ENCODE results near the gene RNF150.

GRCh38 chr4:141080668-141081067 lies 52.6 kb downstream of the RNF150 start:
- TF ChIP-seq, protein P1, sequence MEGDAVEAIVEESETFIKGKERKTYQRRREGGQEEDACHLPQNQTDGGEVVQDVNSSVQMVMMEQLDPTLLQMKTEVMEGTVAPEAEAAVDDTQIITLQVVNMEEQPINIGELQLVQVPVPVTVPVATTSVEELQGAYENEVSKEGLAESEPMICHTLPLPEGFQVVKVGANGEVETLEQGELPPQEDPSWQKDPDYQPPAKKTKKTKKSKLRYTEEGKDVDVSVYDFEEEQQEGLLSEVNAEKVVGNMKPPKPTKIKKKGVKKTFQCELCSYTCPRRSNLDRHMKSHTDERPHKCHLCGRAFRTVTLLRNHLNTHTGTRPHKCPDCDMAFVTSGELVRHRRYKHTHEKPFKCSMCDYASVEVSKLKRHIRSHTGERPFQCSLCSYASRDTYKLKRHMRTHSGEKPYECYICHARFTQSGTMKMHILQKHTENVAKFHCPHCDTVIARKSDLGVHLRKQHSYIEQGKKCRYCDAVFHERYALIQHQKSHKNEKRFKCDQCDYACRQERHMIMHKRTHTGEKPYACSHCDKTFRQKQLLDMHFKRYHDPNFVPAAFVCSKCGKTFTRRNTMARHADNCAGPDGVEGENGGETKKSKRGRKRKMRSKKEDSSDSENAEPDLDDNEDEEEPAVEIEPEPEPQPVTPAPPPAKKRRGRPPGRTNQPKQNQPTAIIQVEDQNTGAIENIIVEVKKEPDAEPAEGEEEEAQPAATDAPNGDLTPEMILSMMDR (IDR thresholded peaks at IDR 0.05) = no peak
- no peak for TF ChIP-seq TCF7L2 (IDR thresholded peaks at IDR 0.05; ENCODE audit: low read depth, low read length)
- TF ChIP-seq POLR2AphosphoS5 (IDR thresholded peaks at IDR 0.05; ENCODE audit: low read depth, low read length) = no peak
- TF ChIP-seq REST (IDR thresholded peaks at IDR 0.05; ENCODE audit: insufficient read depth in 1 of 2, low read depth in 2 of 2, low read length in 1 of 2) = no peak
- no peak for TF ChIP-seq SIN3A (IDR thresholded peaks at IDR 0.05; ENCODE audit: borderline replicate concordance, insufficient read depth, low read depth, low read length)
